Heart left ventricle (tissue), 13 donors: ENCODE data around the gene PEMT.

Experiments used
- CTCF ChIP-seq, 12 donors: fragments of 200-600 bp; sonication (generic) in 4 of 12; IDR thresholded peaks; one replicate each; pipeline versions ENCODE4 v1.5.0 to v1.8.0; 2018 to 2022; ENCODE audit warnings: antibody characterized with exemption in 12 of 12, mild to moderate bottlenecking in 5 of 12
- POLR2A ChIP-seq, 2 donors: fragments of 450-650 bp; IDR thresholded peaks; one replicate each; pipeline ENCODE4 v1.6.1; 2017; ENCODE audit warnings: antibody characterized with exemption in 2 of 2, mild to moderate bottlenecking in 2 of 2, moderate library complexity in 2 of 2
- donor health status: ischemic (EF 13 %, LVEDD 7.1; RV severe dilation, severe dysfunction).
- donor health status: DM: no; HTN: yes; CAD: no.
- donor health status: DM: no; HTN: no; CAD: no.
- donor health status: ischemic (EF 25% LVEDD 6.9; RV normal size, moderate dysfunction).
- donor health status: ischemic (EF 25% LVEDD 5.7; RV mildly dilated, moderate dysfunction).
- donor health status: ischemic (EF 35%, LVEDD 5.7; RV mildly dilated, moderate dysfunction).
- donor health status: nonischemic (EF 11% LVEDD 7.7; RV severe dilation, severe dysfunction).
- donor health status: DM: yes; HTN: yes; CAD: no.
- donor health status: PGD.
- donor health status: ischemic (EF 29% LVEDD 5.4; RV normal size, mild dysfunction).
- donor health status: nonischemic (EF 23%, LVEDD 6.1; RV moderate dilation, normal function).

- TF ChIP-seq CTCF (IDR thresholded peaks at IDR 0.05) (no peak), POLR2A (IDR thresholded peaks at IDR 0.05) (no peak)
Measured at GRCh38 chr17:17635126-17635525, 43.6 kb upstream of the PEMT start.
